Stimulated activated CD8-positive, alpha-beta memory T cell treated with anti-CD3 and anti-CD28 coated beads, Interleukin-12 subunit alpha, Interleukin-12 subunit beta, amount 100 ng/mL, for 24 hours (primary cell): ENCODE measurements around the gene FKBP2.

Experiments
- DNase-seq: peaks from one replicate; pipeline ENCODE4 v3.0.0-alpha.2; 2020; ENCODE audit errors: extremely low read depth

Gene FKBP2

GRCh38 chr11:64264371-64264852 is 23.5 kb downstream of the FKBP2 start:
- no peak for DNase-seq

GRCh38 chr11:64265176-64266160 is 24.6 kb downstream of the FKBP2 start:
- no peak for DNase-seq

- no peak for DNase-seq
These were observed 25.4 kb downstream of the FKBP2 start for GRCh38 chr11:64266339-64266738.

- no peak for DNase-seq
These were observed 26.5 kb downstream of the FKBP2 start for GRCh38 chr11:64267207-64267945.

GRCh38 chr11:64268025-64268892 is 27.4 kb downstream of the FKBP2 start:
- no peak for DNase-seq

GRCh38 chr11:64268893-64269539 is 28.1 kb downstream of the FKBP2 start:
- no peak for DNase-seq

GRCh38 chr11:64269540-64270220 is 28.8 kb downstream of the FKBP2 start:
- peak; percentile 92 for DNase-seq

- no peak for DNase-seq
These were observed 34.3 kb downstream of the FKBP2 start for GRCh38 chr11:64275031-64275800.

GRCh38 chr11:64275841-64276240 is 34.9 kb downstream of the FKBP2 start:
- DNase-seq = no peak

- no peak for DNase-seq
These were observed 35.9 kb downstream of the FKBP2 start for GRCh38 chr11:64276653-64277431.

GRCh38 chr11:64278576-64279190 is 37.8 kb downstream of the FKBP2 start:
- no peak for DNase-seq

GRCh38 chr11:64281957-64282770 is 41.3 kb downstream of the FKBP2 start:
- DNase-seq = no peak

GRCh38 chr11:64283092-64283491 is 42.2 kb downstream of the FKBP2 start:
- no peak for DNase-seq

GRCh38 chr11:64284048-64284961 is 43.4 kb downstream of the FKBP2 start, which contains the start of gene BAD:
TSS of gene BAD (minus strand) at chr11:64284665. CDS start at chr11:64284368, 297 bp downstream.
- DNase-seq = peak; percentile 78

- DNase-seq = no peak
These were observed 44.3 kb downstream of the FKBP2 start, which contains the start of gene GPR137 for GRCh38 chr11:64284962-64285884. TSS of gene GPR137 (plus strand) at chr11:64285848. CDS start at chr11:64286525, 677 bp downstream.
